PC-9 (cell line): ENCODE measurements around the gene CXCL17. TPM values are rescaled to one million over a fixed set of nuclear protein-coding genes. Genes with fewer than 3 reads are reported as not detected.
A peak's percentile ranks its signal among the peaks of the same experiment; 100 is the strongest.

Experiments
- BruUV-seq: library from RNA; stranded (reverse); fragments of 400-500 nt; replicated peaks from 2 replicates; lab custom pipeline; 2021; lab: Mats Ljungman, UMichigan
- CTCF ChIA-PET: fragments of 300-600 bp; sonication (Branson Sonifier 250); formaldehyde crosslinking; loops from one replicate; lab custom pipeline; 2022; ENCODE audit warnings: antibody characterized with exemption; lab: Charles Lee
- POLR2A ChIA-PET: fragments of 300-600 bp; sonication (Branson Sonifier 250); formaldehyde crosslinking; loops from one replicate; lab custom pipeline; 2022; ENCODE audit warnings: antibody characterized with exemption; ENCODE audit not compliant: unreplicated experiment; lab: Charles Lee
- DNase-seq, 2 experiments: peaks; one replicate each; pipeline versions ENCODE4 v3.0.0 to v3.0.0-alpha.2; 2015 to 2022; ENCODE audit warnings: mixed read lengths in 1 of 2
- H2AFZ ChIP-seq: fragments of 200-600 bp; sonication (generic); 2 replicates; pipeline ENCODE4 v1.8.1; 2017; ENCODE audit warnings: antibody characterized with exemption
- H3F3A ChIP-seq: fragments of 200-600 bp; sonication (generic); 2 replicates; pipeline ENCODE4 v1.8.1; 2017; ENCODE audit warnings: antibody characterized with exemption, mild to moderate bottlenecking, low read depth; ENCODE audit not compliant: insufficient read depth
- H3K27ac ChIP-seq: fragments of 200-600 bp; sonication (generic); 2 replicates; pipeline ENCODE4 v1.6.1; 2016; ENCODE audit warnings: mixed run types
- H3K27me3 ChIP-seq: fragments of 200-600 bp; sonication (generic); 2 replicates; pipeline ENCODE4 v1.6.1; 2016; ENCODE audit warnings: low read depth, mixed run types; ENCODE audit not compliant: insufficient read depth
- H3K36me3 ChIP-seq: fragments of 200-600 bp; sonication (generic); 2 replicates; pipeline ENCODE4 v1.6.1; 2016; ENCODE audit warnings: low read depth, mixed run types
- H3K4me1 ChIP-seq: fragments of 200-600 bp; sonication (generic); replicated peaks from 2 replicates; pipeline ENCODE4 v1.6.1; 2016; ENCODE audit warnings: mixed run types; ENCODE audit not compliant: insufficient read depth
- H3K4me2 ChIP-seq: fragments of 200-600 bp; sonication (generic); 2 replicates; pipeline ENCODE4 v1.6.1; 2017; ENCODE audit warnings: mixed run types
- H3K4me3 ChIP-seq: fragments of 200-600 bp; sonication (generic); 2 replicates; pipeline ENCODE4 v1.6.1; 2016; ENCODE audit warnings: mixed run types
- H3K79me2 ChIP-seq: fragments of 200-600 bp; sonication (generic); 2 replicates; pipeline ENCODE4 v1.6.1; 2017; ENCODE audit warnings: low read depth, mixed run types
- H3K9me2 ChIP-seq: fragments of 200-600 bp; sonication (generic); 2 replicates; pipeline ENCODE4 v1.8.1; 2017; ENCODE audit warnings: mild to moderate bottlenecking; ENCODE audit not compliant: insufficient read depth
- H3K9me3 ChIP-seq: fragments of 200-600 bp; sonication (generic); 2 replicates; pipeline ENCODE4 v1.8.1; 2016; ENCODE audit warnings: low read depth; ENCODE audit not compliant: insufficient read depth
- H4K20me1 ChIP-seq: fragments of 200-600 bp; sonication (generic); 2 replicates; pipeline ENCODE4 v1.8.1; 2017; ENCODE audit not compliant: insufficient read depth
- EZH2 ChIP-seq: fragments of 200-600 bp; sonication (generic); IDR thresholded peaks from 2 replicates; pipeline ENCODE4 v1.8.0; 2017; ENCODE audit warnings: antibody characterized with exemption, low read depth
- intact Hi-C: fragments of 100-400 bp; cut with micrococcal nuclease; formaldehyde crosslinking; loops from one replicate; pipeline ENCODE4 v1.10.0; 2022; ENCODE audit not compliant: unreplicated experiment
- total RNA-seq: library from RNA; stranded (reverse); gene quantifications from 2 replicates; pipeline ENCODE4 v1.2.3, GENCODE V29; 2021
- TF ChIP-seq, protein P1 (sequence below): fragments of 200-600 bp; sonication (generic); conservative IDR thresholded peaks from 2 replicates; pipeline ENCODE4 v1.6.1; 2017; ENCODE audit warnings: mixed run types, antibody characterized with exemption, mild to moderate bottlenecking, moderate library complexity

CXCL17 gene
- total RNA-seq, 1 experiment from 2014 or later, result 0.41 TPM

DNA sequence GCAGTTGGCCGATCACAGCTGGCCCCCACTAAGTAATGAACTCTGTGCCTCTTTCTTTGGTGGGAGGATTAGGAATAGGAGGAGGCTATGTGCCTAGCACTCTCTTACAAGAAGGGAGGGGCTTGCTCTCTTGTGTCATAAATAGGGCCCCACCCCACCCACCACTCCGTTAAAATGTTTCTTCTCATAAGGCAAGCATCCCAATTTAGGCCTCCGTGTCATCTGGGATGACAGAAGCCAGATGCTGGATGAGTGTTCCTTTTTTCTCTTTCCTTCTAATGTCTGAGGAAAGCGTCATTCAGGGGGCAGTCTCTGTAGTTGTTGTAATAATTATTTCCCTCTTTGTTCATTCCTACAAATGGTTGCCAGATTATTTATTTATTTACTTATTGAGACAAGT is 15.4 kb downstream of the CXCL17 start, which contains the start of gene LIPE:
LIPE (minus strand) TSS at position 76 of the 400 bp plus-strand sequence. CDS start 239 bp downstream, outside the sequence.
- Histone ChIP-seq H3K4me2 (no peak within 1 kb of the TSS), H3K9me3 (no peaks in the 10 kb centered on the region), H3K4me3 (no peak within 1 kb of the TSS), H2AFZ (no peak within 1 kb of the TSS), H3K79me2 (no peaks in the 10 kb centered on the region), H3K36me3 (no peaks in the 10 kb centered on the region), H3K27me3 (no peaks in the 10 kb centered on the region), H3K9me2 (no peaks in the 10 kb centered on the region), H3K27ac (no peak within 1 kb of the TSS), H3K4me1 (peaks cover 4% of the 10 kb centered on the region), H3F3A (peaks cover 12% of the 10 kb centered on the region; the same call in 1 of the 2 replicates), H4K20me1 (no peaks in the 10 kb centered on the region)
- no TSS peak for BruUV-seq
- no peak for TF ChIP-seq EZH2
- TF ChIP-seq, protein P1, sequence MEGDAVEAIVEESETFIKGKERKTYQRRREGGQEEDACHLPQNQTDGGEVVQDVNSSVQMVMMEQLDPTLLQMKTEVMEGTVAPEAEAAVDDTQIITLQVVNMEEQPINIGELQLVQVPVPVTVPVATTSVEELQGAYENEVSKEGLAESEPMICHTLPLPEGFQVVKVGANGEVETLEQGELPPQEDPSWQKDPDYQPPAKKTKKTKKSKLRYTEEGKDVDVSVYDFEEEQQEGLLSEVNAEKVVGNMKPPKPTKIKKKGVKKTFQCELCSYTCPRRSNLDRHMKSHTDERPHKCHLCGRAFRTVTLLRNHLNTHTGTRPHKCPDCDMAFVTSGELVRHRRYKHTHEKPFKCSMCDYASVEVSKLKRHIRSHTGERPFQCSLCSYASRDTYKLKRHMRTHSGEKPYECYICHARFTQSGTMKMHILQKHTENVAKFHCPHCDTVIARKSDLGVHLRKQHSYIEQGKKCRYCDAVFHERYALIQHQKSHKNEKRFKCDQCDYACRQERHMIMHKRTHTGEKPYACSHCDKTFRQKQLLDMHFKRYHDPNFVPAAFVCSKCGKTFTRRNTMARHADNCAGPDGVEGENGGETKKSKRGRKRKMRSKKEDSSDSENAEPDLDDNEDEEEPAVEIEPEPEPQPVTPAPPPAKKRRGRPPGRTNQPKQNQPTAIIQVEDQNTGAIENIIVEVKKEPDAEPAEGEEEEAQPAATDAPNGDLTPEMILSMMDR, result no peak
- POLR2A ChIA-PET, result no interaction called here
- intact Hi-C loops, result no loop called here
- CTCF ChIA-PET, result no interaction called here
- DNase-seq, result no peak

- no peaks in the 10 kb centered on the region for H4K20me1 ChIP-seq
- intact Hi-C loops, result no loop called here
- H3K4me2 ChIP-seq, result no peak overlapping the region
- no peaks in the 10 kb centered on the region for H3K9me3 ChIP-seq
- H3K9me2 ChIP-seq, result no peaks in the 10 kb centered on the region
- H3K27me3 ChIP-seq, result no peaks in the 10 kb centered on the region
- DNase-seq, result no peak
- no peaks in the 10 kb centered on the region for H3K79me2 ChIP-seq
- no peak overlapping the region for H3K27ac ChIP-seq
- no peak overlapping the region for H3K4me3 ChIP-seq
- H3K4me1 ChIP-seq, result peaks cover 11% of the 10 kb centered on the region
- peaks cover 17% of the 10 kb centered on the region for H3F3A ChIP-seq
- ChIA-PET POLR2A (no interaction called here), CTCF (no interaction called here)
- BruUV-seq, result TSS peak; percentile 5
- H2AFZ ChIP-seq, result no peak overlapping the region
- no peaks in the 10 kb centered on the region for H3K36me3 ChIP-seq
- TF ChIP-seq EZH2, result no peak
- TF ChIP-seq, protein P1, result no peak
Observed at GRCh38 chr19:42426643-42427042, 16.1 kb downstream of the CXCL17 start.

DNA sequence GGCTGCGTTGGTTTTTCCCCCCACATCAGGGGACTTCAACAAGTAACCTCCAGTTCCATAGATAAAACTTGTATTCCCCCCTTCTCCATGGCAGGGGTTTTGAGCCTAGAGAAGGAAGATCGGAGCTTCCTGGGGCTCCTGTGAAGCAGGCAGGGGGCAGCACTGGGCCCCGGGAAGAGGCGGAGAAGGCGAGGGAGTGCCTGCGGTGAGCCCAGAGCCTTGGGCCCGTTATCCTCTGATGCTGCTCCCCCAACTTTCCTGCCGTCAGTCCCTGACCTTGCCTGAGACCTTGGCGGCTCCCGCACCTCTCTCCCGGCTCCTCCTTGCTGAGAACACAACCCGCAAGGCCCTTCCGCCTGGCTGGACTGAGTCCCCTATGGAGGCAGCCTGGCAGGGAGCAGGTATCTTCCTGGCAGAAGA is 18.0 kb downstream of the CXCL17 start:
- Histone ChIP-seq H3K27ac (no peak overlapping the region), H3K36me3 (no peaks in the 10 kb centered on the region), H3K27me3 (no peaks in the 10 kb centered on the region), H3K4me1 (peaks cover 22% of the 10 kb centered on the region), H3K79me2 (no peaks in the 10 kb centered on the region), H3K4me2 (no peak overlapping the region), H3K4me3 (no peak overlapping the region), H3K9me2 (no peaks in the 10 kb centered on the region), H3K9me3 (no peaks in the 10 kb centered on the region), H4K20me1 (no peaks in the 10 kb centered on the region), H2AFZ (no peak overlapping the region), H3F3A (peaks cover 30% of the 10 kb centered on the region)
- ChIA-PET CTCF (no interaction called here), POLR2A (no interaction called here)
- TF ChIP-seq, protein P1, result no peak
- TF ChIP-seq EZH2, result no peak
- no peak for DNase-seq
- intact Hi-C loops, result no loop called here
- BruUV-seq, result no TSS peak
